ENCODE data around the gene MAU2.
"Not testable (repeated sequence)": the region's sequence is repeated elsewhere in the genome, so short reads cannot be mapped to it uniquely, and the experiment has no call there.

DNA sequence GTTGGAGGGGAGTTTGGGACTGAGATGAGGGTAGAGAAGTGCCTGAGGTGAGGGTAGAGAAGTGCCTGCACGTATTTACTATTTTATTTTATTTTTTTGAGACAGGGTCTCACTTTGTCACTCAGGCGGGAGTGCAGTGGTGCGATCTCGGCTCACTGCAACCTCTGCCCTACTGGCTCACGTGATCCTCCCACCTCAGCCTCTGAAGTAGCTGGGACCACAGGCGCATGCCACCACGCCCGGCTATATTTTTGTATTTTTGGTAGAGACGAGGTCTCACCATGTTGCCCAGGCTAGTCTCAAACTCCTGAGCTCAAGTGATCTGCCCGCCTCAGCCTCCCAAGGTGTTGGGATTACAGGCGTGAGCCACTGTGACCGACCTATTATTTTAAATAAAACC lies 69.1 kb downstream of the MAU2 start:
- TF ChIP-seq, protein P1, sequence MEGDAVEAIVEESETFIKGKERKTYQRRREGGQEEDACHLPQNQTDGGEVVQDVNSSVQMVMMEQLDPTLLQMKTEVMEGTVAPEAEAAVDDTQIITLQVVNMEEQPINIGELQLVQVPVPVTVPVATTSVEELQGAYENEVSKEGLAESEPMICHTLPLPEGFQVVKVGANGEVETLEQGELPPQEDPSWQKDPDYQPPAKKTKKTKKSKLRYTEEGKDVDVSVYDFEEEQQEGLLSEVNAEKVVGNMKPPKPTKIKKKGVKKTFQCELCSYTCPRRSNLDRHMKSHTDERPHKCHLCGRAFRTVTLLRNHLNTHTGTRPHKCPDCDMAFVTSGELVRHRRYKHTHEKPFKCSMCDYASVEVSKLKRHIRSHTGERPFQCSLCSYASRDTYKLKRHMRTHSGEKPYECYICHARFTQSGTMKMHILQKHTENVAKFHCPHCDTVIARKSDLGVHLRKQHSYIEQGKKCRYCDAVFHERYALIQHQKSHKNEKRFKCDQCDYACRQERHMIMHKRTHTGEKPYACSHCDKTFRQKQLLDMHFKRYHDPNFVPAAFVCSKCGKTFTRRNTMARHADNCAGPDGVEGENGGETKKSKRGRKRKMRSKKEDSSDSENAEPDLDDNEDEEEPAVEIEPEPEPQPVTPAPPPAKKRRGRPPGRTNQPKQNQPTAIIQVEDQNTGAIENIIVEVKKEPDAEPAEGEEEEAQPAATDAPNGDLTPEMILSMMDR (conservative IDR thresholded peaks at IDR 0.05; ENCODE audit: low read depth in 2 of 2) = not testable (repeated sequence)
- TF ChIP-seq EZH2 (IDR thresholded peaks at IDR 0.05; ENCODE audit: low read depth, unreplicated experiment); EZH2phosphoT487 (IDR thresholded peaks at IDR 0.05; ENCODE audit: unreplicated experiment); CREB1 (CRISPR knock-in tag; IDR thresholded peaks at IDR 0.05; ENCODE audit: low read depth); ZNF331 (CRISPR knock-in tag; IDR thresholded peaks at IDR 0.05; ENCODE audit: low read depth); POLR2AphosphoS5 (IDR thresholded peaks at IDR 0.05; ENCODE audit: low read depth): not testable (repeated sequence)
- TF ChIP-seq, protein P2, sequence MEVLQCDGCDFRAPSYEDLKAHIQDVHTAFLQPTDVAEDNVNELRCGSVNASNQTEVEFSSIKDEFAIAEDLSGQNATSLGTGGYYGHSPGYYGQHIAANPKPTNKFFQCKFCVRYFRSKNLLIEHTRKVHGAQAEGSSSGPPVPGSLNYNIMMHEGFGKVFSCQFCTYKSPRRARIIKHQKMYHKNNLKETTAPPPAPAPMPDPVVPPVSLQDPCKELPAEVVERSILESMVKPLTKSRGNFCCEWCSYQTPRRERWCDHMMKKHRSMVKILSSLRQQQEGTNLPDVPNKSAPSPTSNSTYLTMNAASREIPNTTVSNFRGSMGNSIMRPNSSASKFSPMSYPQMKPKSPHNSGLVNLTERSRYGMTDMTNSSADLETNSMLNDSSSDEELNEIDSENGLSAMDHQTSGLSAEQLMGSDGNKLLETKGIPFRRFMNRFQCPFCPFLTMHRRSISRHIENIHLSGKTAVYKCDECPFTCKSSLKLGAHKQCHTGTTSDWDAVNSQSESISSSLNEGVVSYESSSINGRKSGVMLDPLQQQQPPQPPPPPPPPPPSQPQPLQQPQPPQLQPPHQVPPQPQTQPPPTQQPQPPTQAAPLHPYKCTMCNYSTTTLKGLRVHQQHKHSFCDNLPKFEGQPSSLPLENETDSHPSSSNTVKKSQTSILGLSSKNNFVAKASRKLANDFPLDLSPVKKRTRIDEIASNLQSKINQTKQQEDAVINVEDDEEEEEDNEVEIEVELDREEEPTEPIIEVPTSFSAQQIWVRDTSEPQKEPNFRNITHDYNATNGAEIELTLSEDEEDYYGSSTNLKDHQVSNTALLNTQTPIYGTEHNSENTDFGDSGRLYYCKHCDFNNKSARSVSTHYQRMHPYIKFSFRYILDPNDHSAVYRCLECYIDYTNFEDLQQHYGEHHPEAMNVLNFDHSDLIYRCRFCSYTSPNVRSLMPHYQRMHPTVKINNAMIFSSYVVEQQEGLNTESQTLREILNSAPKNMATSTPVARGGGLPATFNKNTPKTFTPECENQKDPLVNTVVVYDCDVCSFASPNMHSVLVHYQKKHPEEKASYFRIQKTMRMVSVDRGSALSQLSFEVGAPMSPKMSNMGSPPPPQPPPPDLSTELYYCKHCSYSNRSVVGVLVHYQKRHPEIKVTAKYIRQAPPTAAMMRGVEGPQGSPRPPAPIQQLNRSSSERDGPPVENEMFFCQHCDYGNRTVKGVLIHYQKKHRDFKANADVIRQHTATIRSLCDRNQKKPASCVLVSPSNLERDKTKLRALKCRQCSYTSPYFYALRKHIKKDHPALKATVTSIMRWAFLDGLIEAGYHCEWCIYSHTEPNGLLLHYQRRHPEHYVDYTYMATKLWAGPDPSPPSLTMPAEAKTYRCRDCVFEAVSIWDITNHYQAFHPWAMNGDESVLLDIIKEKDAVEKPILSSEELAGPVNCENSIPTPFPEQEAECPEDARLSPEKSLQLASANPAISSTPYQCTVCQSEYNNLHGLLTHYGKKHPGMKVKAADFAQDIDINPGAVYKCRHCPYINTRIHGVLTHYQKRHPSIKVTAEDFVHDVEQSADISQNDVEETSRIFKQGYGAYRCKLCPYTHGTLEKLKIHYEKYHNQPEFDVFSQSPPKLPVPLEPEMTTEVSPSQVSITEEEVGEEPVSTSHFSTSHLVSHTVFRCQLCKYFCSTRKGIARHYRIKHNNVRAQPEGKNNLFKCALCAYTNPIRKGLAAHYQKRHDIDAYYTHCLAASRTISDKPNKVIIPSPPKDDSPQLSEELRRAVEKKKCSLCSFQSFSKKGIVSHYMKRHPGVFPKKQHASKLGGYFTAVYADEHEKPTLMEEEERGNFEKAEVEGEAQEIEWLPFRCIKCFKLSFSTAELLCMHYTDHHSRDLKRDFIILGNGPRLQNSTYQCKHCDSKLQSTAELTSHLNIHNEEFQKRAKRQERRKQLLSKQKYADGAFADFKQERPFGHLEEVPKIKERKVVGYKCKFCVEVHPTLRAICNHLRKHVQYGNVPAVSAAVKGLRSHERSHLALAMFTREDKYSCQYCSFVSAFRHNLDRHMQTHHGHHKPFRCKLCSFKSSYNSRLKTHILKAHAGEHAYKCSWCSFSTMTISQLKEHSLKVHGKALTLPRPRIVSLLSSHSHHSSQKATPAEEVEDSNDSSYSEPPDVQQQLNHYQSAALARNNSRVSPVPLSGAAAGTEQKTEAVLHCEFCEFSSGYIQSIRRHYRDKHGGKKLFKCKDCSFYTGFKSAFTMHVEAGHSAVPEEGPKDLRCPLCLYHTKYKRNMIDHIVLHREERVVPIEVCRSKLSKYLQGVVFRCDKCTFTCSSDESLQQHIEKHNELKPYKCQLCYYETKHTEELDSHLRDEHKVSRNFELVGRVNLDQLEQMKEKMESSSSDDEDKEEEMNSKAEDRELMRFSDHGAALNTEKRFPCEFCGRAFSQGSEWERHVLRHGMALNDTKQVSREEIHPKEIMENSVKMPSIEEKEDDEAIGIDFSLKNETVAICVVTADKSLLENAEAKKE (CRISPR knock-in tag; IDR thresholded peaks at IDR 0.05) = not testable (repeated sequence)
- TF ChIP-seq, protein P3, sequence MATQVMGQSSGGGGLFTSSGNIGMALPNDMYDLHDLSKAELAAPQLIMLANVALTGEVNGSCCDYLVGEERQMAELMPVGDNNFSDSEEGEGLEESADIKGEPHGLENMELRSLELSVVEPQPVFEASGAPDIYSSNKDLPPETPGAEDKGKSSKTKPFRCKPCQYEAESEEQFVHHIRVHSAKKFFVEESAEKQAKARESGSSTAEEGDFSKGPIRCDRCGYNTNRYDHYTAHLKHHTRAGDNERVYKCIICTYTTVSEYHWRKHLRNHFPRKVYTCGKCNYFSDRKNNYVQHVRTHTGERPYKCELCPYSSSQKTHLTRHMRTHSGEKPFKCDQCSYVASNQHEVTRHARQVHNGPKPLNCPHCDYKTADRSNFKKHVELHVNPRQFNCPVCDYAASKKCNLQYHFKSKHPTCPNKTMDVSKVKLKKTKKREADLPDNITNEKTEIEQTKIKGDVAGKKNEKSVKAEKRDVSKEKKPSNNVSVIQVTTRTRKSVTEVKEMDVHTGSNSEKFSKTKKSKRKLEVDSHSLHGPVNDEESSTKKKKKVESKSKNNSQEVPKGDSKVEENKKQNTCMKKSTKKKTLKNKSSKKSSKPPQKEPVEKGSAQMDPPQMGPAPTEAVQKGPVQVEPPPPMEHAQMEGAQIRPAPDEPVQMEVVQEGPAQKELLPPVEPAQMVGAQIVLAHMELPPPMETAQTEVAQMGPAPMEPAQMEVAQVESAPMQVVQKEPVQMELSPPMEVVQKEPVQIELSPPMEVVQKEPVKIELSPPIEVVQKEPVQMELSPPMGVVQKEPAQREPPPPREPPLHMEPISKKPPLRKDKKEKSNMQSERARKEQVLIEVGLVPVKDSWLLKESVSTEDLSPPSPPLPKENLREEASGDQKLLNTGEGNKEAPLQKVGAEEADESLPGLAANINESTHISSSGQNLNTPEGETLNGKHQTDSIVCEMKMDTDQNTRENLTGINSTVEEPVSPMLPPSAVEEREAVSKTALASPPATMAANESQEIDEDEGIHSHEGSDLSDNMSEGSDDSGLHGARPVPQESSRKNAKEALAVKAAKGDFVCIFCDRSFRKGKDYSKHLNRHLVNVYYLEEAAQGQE (IDR thresholded peaks at IDR 0.05; ENCODE audit: unreplicated experiment) = not testable (repeated sequence)
